IPS DF 6.9 (cell line): ENCODE results near the gene CDYL.

ENCODE experiments used
- DNase-seq: peaks from one replicate; pipeline ENCODE4 v3.0.0-alpha.2; 2013; ENCODE audit warnings: low read depth, low spot score
- H3K27ac ChIP-seq: one replicate; pipeline ENCODE4 v1.5.1; 2013; ENCODE audit warnings: low read length, control low read depth
- H3K27me3 ChIP-seq: 2 replicates; pipeline ENCODE4 v1.6.1; 2013; ENCODE audit warnings: mild to moderate bottlenecking, low read length; ENCODE audit not compliant: control insufficient read depth, insufficient read depth
- H3K36me3 ChIP-seq: 2 replicates; pipeline ENCODE4 v1.6.1; 2013; ENCODE audit warnings: low read length; ENCODE audit not compliant: control insufficient read depth, insufficient read depth
- H3K4me1 ChIP-seq: 2 replicates; pipeline ENCODE4 v1.6.1; 2013; ENCODE audit warnings: low read length; ENCODE audit not compliant: control insufficient read depth, insufficient read depth
- H3K4me3 ChIP-seq: 2 replicates; pipeline ENCODE4 v1.5.1; 2013; ENCODE audit warnings: mild to moderate bottlenecking, low read length
- H3K9me3 ChIP-seq: 2 replicates; pipeline ENCODE4 v1.6.1; 2013; ENCODE audit warnings: low read length, inconsistent platforms; ENCODE audit not compliant: control insufficient read depth, insufficient read depth
- WGBS: extraction: QIAGEN DNeasy Blood & Tissue Kit; methylation state at CpG from one replicate; pipeline ENCODE4 v1.1.7; 2013; ENCODE audit warnings: mixed read lengths, missing lambda C conversion rate; ENCODE audit not compliant: insufficient read length, insufficient coverage; 5-methylcytosine and 5-hydroxymethylcytosine counted together

The CDYL gene

GRCh38 chr6:4970739-4971395 lies 194.7 kb downstream of the CDYL start:
- no CpG with 5 or more reads among the region's 9 CpGs for WGBS
- no peak overlapping the region for H3K27ac ChIP-seq
- H3K4me3 ChIP-seq = no peak overlapping the region
- no peaks in the 10 kb centered on the region for H3K36me3 ChIP-seq
- DNase-seq = no peak
- peaks cover 5% of the 10 kb centered on the region for H3K4me1 ChIP-seq
- H3K27me3 ChIP-seq = no peaks in the 10 kb centered on the region
- no peaks in the 10 kb centered on the region for H3K9me3 ChIP-seq

- peaks cover 5% of the 10 kb centered on the region for H3K4me1 ChIP-seq
- DNase-seq = no peak
- no peak overlapping the region for H3K27ac ChIP-seq
- no peaks in the 10 kb centered on the region for H3K36me3 ChIP-seq
- H3K9me3 ChIP-seq = no peaks in the 10 kb centered on the region
- H3K4me3 ChIP-seq = no peak overlapping the region
- no peaks in the 10 kb centered on the region for H3K27me3 ChIP-seq
- no CpG with 5 or more reads among the region's 7 CpGs for WGBS
Measured at GRCh38 chr6:4971851-4972250, 195.6 kb downstream of the CDYL start.

- 100% methylated on average over 2 of the region's 10 CpGs for WGBS
Measured at GRCh38 chr6:4972438-4972837, 196.2 kb downstream of the CDYL start.

GRCh38 chr6:4973415-4973814 lies 197.2 kb downstream of the CDYL start:
- no peaks in the 10 kb centered on the region for H3K36me3 ChIP-seq
- H3K4me1 ChIP-seq = peaks cover 5% of the 10 kb centered on the region
- H3K9me3 ChIP-seq = no peaks in the 10 kb centered on the region
- no peak overlapping the region for H3K27ac ChIP-seq
- no CpG with 5 or more reads among the region's 13 CpGs for WGBS
- H3K27me3 ChIP-seq = no peaks in the 10 kb centered on the region
- no peak for DNase-seq
- no peak overlapping the region for H3K4me3 ChIP-seq

More at GRCh38 chr6:4972438-4972837, 196.2 kb downstream of the CDYL start:
- DNase-seq = no peak
- Histone ChIP-seq H3K9me3 (no peaks in the 10 kb centered on the region), H3K4me3 (no peak overlapping the region), H3K27ac (no peak overlapping the region), H3K36me3 (no peaks in the 10 kb centered on the region), H3K4me1 (peaks cover 5% of the 10 kb centered on the region), H3K27me3 (no peaks in the 10 kb centered on the region)

GRCh38 chr6:4973982-4974745 lies 198.0 kb downstream of the CDYL start:
- no peaks in the 10 kb centered on the region for H3K27me3 ChIP-seq
- peak; percentile 57 for DNase-seq
- H3K36me3 ChIP-seq = no peaks in the 10 kb centered on the region
- no peak overlapping the region for H3K4me3 ChIP-seq
- peaks cover 5% of the 10 kb centered on the region for H3K4me1 ChIP-seq
- no peaks in the 10 kb centered on the region for H3K9me3 ChIP-seq
- no CpG with 5 or more reads among the region's 14 CpGs for WGBS
- no peak overlapping the region for H3K27ac ChIP-seq

- WGBS = no CpG with 5 or more reads among the region's 8 CpGs
- Histone ChIP-seq H3K27ac (no peak overlapping the region), H3K9me3 (no peaks in the 10 kb centered on the region), H3K27me3 (no peaks in the 10 kb centered on the region), H3K4me1 (peaks cover 5% of the 10 kb centered on the region), H3K36me3 (no peaks in the 10 kb centered on the region), H3K4me3 (no peak overlapping the region)
- no peak for DNase-seq
Measured at GRCh38 chr6:4974962-4975361, 198.8 kb downstream of the CDYL start.

- Histone ChIP-seq H3K27me3 (no peaks in the 10 kb centered on the region), H3K9me3 (no peaks in the 10 kb centered on the region), H3K4me3 (no peak overlapping the region), H3K4me1 (peaks cover 5% of the 10 kb centered on the region), H3K36me3 (no peaks in the 10 kb centered on the region), H3K27ac (no peak overlapping the region)
- no CpG with 5 or more reads among the region's 3 CpGs for WGBS
- DNase-seq = no peak
Measured at GRCh38 chr6:4975506-4975905, 199.3 kb downstream of the CDYL start.

- Histone ChIP-seq H3K27ac (no peak overlapping the region), H3K4me1 (peaks cover 5% of the 10 kb centered on the region), H3K4me3 (no peak overlapping the region), H3K27me3 (no peaks in the 10 kb centered on the region), H3K36me3 (no peaks in the 10 kb centered on the region), H3K9me3 (no peaks in the 10 kb centered on the region)
- DNase-seq = no peak
- no CpG with 5 or more reads among the region's 5 CpGs for WGBS
Measured at GRCh38 chr6:4977468-4977867, 201.3 kb downstream of the CDYL start.

- no peak overlapping the region for H3K4me3 ChIP-seq
- no peaks in the 10 kb centered on the region for H3K4me1 ChIP-seq
- no peaks in the 10 kb centered on the region for H3K36me3 ChIP-seq
- H3K9me3 ChIP-seq = no peaks in the 10 kb centered on the region
- H3K27me3 ChIP-seq = no peaks in the 10 kb centered on the region
- H3K27ac ChIP-seq = no peak overlapping the region
- no peak for DNase-seq
- WGBS = no CpG with 5 or more reads among the region's 3 CpGs
Measured at GRCh38 chr6:4979426-4979825, 203.2 kb downstream of the CDYL start.

- H3K4me1 ChIP-seq = no peaks in the 10 kb centered on the region
- no peaks in the 10 kb centered on the region for H3K36me3 ChIP-seq
- H3K4me3 ChIP-seq = no peak overlapping the region
- no CpG with 5 or more reads among the region's 6 CpGs for WGBS
- no peak for DNase-seq
- no peaks in the 10 kb centered on the region for H3K9me3 ChIP-seq
- no peak overlapping the region for H3K27ac ChIP-seq
- H3K27me3 ChIP-seq = no peaks in the 10 kb centered on the region
Measured at GRCh38 chr6:4981761-4982160, 205.6 kb downstream of the CDYL start.

- Histone ChIP-seq H3K27me3 (no peaks in the 10 kb centered on the region), H3K4me1 (no peaks in the 10 kb centered on the region), H3K9me3 (no peaks in the 10 kb centered on the region), H3K36me3 (no peaks in the 10 kb centered on the region), H3K27ac (no peak overlapping the region), H3K4me3 (no peak overlapping the region)
- WGBS = no CpG with 5 or more reads among the region's 6 CpGs
- no peak for DNase-seq
Measured at GRCh38 chr6:4983322-4983721, 207.1 kb downstream of the CDYL start.
